Measurements from ENCODE around the gene FAHD2A.
"Not testable (repeated sequence)": the region's sequence is repeated elsewhere in the genome, so short reads cannot be mapped to it uniquely, and the experiment has no call there.

FAHD2A gene

GRCh38 chr2:95390881-95391321, 11.6 kb upstream of the FAHD2A start:
- no peak for DNase-seq (ENCODE audit: low spot score)

GRCh38 chr2:95391641-95392310, 10.7 kb upstream of the FAHD2A start:
- DNase-seq (ENCODE audit: low spot score) = no peak

- no peak for DNase-seq (ENCODE audit: low spot score)
These were observed 10.2 kb upstream of the FAHD2A start for GRCh38 chr2:95392320-95392719.

GRCh38 chr2:95392730-95393455, 9.6 kb upstream of the FAHD2A start:
- DNase-seq (ENCODE audit: low spot score) = no peak

GRCh38 chr2:95393901-95394300, 8.6 kb upstream of the FAHD2A start:
- no peak for DNase-seq (ENCODE audit: low spot score)

GRCh38 chr2:95399061-95399460, 3.4 kb upstream of the FAHD2A start:
- no peak for DNase-seq (ENCODE audit: low spot score)

- DNase-seq (ENCODE audit: low spot score) = no peak
These were observed 1.0 kb upstream of the FAHD2A start for GRCh38 chr2:95401480-95401879.

- peak; percentile 47 for DNase-seq (ENCODE audit: low spot score)
These were observed 521 bp upstream of the FAHD2A start for GRCh38 chr2:95402004-95402369.

GRCh38 chr2:95403204-95403721, 755 bp downstream of the FAHD2A start:
- peak; percentile 52 for DNase-seq (ENCODE audit: low spot score)

- not testable (repeated sequence) for DNase-seq (ENCODE audit: low spot score)
These were observed 1.3 kb downstream of the FAHD2A start for GRCh38 chr2:95403824-95404223.

GRCh38 chr2:95404676-95405075, 2.2 kb downstream of the FAHD2A start:
- DNase-seq (ENCODE audit: low spot score) = not testable (repeated sequence)

GRCh38 chr2:95411239-95411638, 8.7 kb downstream of the FAHD2A start:
- DNase-seq (ENCODE audit: low spot score) = peak; percentile 17

- DNase-seq (ENCODE audit: low spot score) = peak; percentile 80
These were observed 11.6 kb downstream of the FAHD2A start for GRCh38 chr2:95414015-95414594.

GRCh38 chr2:95415138-95415537, 12.6 kb downstream of the FAHD2A start:
- not testable (repeated sequence) for DNase-seq (ENCODE audit: low spot score)

- not testable (repeated sequence) for DNase-seq (ENCODE audit: low spot score)
These were observed 13.1 kb downstream of the FAHD2A start for GRCh38 chr2:95415561-95415960.

GRCh38 chr2:95427196-95427867, 24.8 kb downstream of the FAHD2A start:
- not testable (repeated sequence) for DNase-seq (ENCODE audit: low spot score)

GRCh38 chr2:95429748-95430467, 27.4 kb downstream of the FAHD2A start:
- not testable (repeated sequence) for DNase-seq (ENCODE audit: low spot score)

- not testable (repeated sequence) for DNase-seq (ENCODE audit: low spot score)
These were observed 30.9 kb downstream of the FAHD2A start for GRCh38 chr2:95433373-95433772.

GRCh38 chr2:95433973-95434372, 31.5 kb downstream of the FAHD2A start:
- peak; percentile 24 for DNase-seq (ENCODE audit: low spot score)

- DNase-seq (ENCODE audit: low spot score) = peak; percentile 89
These were observed 32.1 kb downstream of the FAHD2A start for GRCh38 chr2:95434507-95435076.

- not testable (repeated sequence) for DNase-seq (ENCODE audit: low spot score)
These were observed 32.8 kb downstream of the FAHD2A start for GRCh38 chr2:95435162-95435871.

All from kidney tubule cell (primary cell).